Measurements from ENCODE around the gene C5orf22. TPM values are rescaled to one million over a fixed set of nuclear protein-coding genes. Genes with fewer than 3 reads are reported as not detected.
"Not testable (repeated sequence)": the region's sequence is repeated elsewhere in the genome, so short reads cannot be mapped to it uniquely, and the experiment has no call there.

C5orf22 gene
- total RNA-seq, 1 experiment from 2014 or later: 110 TPM

DNA sequence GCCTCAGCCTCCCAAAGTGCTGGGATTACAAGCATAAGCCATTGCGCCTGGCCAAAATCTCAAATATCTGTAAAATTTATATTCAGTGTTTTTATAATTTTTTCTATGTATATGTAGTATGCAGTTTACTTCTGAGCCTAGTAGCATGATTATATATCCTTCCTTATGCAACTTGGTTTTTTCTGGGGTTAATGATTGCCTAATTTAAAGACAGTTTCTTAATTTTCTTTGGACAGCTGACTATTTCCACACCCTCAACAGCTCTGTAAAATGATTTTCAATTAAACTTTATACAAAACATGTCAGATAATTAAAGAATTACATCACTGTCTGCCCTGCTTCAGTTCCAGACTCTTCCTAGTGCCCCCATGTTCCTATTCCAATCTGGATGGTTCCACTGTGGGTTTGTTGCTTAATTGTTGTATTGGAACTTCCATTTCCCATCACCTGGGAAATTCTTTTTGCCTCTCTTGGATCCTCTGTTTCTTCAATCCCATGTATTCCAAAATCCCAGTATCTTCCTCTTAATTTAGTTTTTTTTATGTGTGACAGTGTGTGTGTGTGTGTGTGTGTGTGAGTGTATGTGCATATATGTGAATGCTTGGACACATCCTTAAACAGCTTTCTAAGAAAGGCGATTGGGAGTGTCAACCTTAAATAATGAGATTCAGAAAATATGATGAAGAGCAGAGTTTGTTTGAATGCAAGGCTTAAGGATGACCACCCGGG, 53.2 kb downstream of the C5orf22 start:
- no peak for DNase-seq (ENCODE audit: low read depth, low spot score)
- in situ Hi-C loops (cut with HindIII; ENCODE audit: low pct_unique_long_range_greater_than_20kb, low sequenced_read_pairs): no loop called here

DNA sequence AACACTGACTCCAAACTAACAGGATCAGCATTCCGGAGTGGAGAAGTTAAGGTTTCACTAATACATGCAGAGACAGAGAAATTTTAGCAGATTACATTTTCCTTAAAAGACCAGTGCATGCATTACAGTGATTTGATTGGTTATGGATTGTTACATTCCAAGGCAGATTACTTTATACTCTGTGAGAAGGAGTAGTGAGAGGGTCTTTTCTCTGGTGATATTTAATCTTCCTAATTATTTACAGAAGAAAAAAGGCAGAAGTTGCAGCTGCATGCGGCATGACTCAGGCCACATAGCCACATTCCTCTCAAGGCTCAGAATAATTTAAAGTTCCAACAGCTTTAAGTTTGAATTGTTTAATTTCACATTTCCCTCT, 53.8 kb downstream of the C5orf22 start:
- DNase-seq (ENCODE audit: low read depth, low spot score): no peak
- in situ Hi-C loops (cut with HindIII; ENCODE audit: low pct_unique_long_range_greater_than_20kb, low sequenced_read_pairs): no loop called here

GRCh38 chr5:31587546-31587945, 55.4 kb downstream of the C5orf22 start:
- DNase-seq (ENCODE audit: low read depth, low spot score): no peak
- in situ Hi-C loops (cut with HindIII; ENCODE audit: low pct_unique_long_range_greater_than_20kb, low sequenced_read_pairs): no loop called here

GRCh38 chr5:31593665-31594064, 61.6 kb downstream of the C5orf22 start:
- in situ Hi-C loops (cut with HindIII; ENCODE audit: low pct_unique_long_range_greater_than_20kb, low sequenced_read_pairs): no loop called here
- DNase-seq (ENCODE audit: low read depth, low spot score): no peak

GRCh38 chr5:31596354-31596753, 64.3 kb downstream of the C5orf22 start:
- no peak for DNase-seq (ENCODE audit: low read depth, low spot score)
- in situ Hi-C loops (cut with HindIII; ENCODE audit: low pct_unique_long_range_greater_than_20kb, low sequenced_read_pairs): no loop called here

DNA sequence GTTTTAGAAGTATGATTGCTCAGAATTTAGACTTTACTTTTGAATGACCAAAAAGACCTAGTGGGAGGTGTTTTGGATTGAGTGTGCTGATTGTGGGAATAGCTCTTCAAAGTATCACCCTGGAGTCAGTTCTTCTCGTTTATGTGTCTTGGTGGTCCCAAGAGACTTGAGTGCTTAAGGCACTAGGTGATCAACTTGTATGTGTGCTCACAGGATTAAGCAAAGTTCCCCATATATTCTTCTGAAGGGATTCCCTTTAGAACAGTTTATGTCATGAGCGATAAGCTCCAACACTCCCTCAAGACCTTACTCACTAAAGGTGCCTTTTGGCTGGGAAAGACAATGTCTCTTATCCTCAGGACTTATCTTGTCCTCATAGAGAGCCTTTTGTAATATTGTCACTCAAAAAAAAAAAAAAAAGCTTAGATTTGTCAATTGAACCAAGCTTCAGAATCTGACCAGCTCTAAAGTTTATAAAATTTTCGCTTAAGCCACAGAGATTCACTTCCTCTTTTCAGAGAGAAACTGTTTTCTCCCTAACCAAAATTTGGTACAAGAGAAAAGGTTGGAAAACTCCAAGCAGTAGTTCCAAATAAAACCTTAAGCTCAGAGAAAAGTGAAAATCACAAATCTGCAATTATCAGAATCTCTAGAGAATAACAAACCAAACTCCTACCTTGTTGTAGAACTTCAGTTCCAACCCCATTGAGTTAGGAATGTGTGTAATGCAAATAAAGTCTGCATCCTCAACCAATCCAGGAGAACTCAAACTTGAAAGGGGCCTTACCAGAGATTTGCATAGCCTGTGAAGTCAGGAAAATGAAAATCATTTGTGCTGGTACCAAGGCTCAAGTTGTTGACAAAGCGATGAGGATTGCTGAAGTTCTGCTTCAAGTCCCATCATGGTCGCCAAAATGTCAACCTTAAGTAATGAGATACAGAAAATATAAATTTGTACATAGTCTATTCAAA, 66.8 kb downstream of the C5orf22 start:
- in situ Hi-C loops (cut with HindIII; ENCODE audit: low pct_unique_long_range_greater_than_20kb, low sequenced_read_pairs): no loop called here
- no peak for DNase-seq (ENCODE audit: low read depth, low spot score)

- DNase-seq (ENCODE audit: low read depth, low spot score); in situ Hi-C loops (cut with HindIII; ENCODE audit: low pct_unique_long_range_greater_than_20kb, low sequenced_read_pairs): not testable (repeated sequence)
Observed at GRCh38 chr5:31602305-31602704, 70.2 kb downstream of the C5orf22 start.

DNA sequence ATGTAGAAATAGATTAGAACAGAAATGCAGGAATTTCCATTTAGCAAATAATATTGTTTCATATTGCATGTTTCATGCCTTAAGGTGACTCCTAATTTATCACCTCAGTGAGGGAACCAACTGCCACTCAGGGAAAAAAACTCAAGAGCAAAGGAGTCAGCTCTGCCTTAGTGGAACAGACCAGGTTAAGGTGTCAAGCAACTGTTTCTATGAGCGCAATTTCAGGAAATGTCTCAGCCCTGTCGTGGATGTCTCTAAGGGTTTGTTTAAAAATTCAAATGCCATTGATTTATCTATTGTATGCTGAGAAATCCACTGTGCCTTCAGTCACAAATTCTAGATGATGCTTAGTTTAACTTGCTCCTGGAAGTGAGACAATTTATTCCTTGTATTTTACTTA, 72.1 kb downstream of the C5orf22 start:
- in situ Hi-C loops (cut with HindIII; ENCODE audit: low pct_unique_long_range_greater_than_20kb, low sequenced_read_pairs): no loop called here
- DNase-seq (ENCODE audit: low read depth, low spot score): no peak

DNA sequence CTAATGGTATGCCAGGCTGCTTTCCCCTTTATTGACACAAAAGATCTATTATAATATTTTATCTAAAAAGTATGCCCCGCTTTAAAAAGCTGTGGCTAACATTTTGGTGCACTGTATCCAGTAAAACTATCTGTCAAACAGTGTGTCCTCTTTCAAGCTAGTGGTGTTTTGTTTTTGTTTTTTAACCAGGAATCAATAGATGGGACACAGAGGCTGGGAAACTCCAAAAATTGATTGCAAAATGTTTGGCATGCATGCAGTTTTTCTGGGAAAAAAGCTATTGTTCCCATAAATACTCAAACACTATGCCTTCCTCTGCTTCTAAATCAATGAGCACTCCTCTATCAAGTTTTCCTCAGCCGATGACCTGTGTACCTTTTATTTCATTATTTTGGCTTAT, 72.5 kb downstream of the C5orf22 start:
- in situ Hi-C loops (cut with HindIII; ENCODE audit: low pct_unique_long_range_greater_than_20kb, low sequenced_read_pairs): no loop called here
- no peak for DNase-seq (ENCODE audit: low read depth, low spot score)

Small RNAs within 50 kb of the gene (small RNA-seq; reads per million reads assigned to genes)
- gene RF00019 (0 reads per million in 2 experiments), gene RNU6-363P (0 to 0.24 reads per million in 2 experiments)

Other genes with a start within 250 kb of the C5orf22 start
- 57.4 and 74.9 TPM in 2 replicates for gene DROSHA, start 208 bp upstream of the C5orf22 start, total RNA-seq (2014; rRNA removed; shearing (Covaris generic))
- gene PDZD2, start 106.8 kb downstream of the C5orf22 start, total RNA-seq (2014; rRNA removed; shearing (Covaris generic)): 0.11 and 0.26 TPM in 2 replicates